GM23338 (cell line): Measurements from ENCODE around the gene ATXN7.

Experiments
- EZH2 ChIP-seq: fragments of 200-600 bp; sonication (generic); IDR thresholded peaks from one replicate; pipeline ENCODE4 v1.8.0; 2017; ENCODE audit warnings: antibody characterized with exemption, mild to moderate bottlenecking, low read depth; ENCODE audit not compliant: unreplicated experiment
- EZH2phosphoT487 ChIP-seq: fragments of 200-600 bp; sonication (generic); IDR thresholded peaks from one replicate; pipeline ENCODE4 v1.8.1; 2018; ENCODE audit warnings: antibody characterized with exemption; ENCODE audit not compliant: unreplicated experiment
- JUNB ChIP-seq: IDR thresholded peaks from one replicate; pipeline ENCODE4 v1.6.1; 2016; ENCODE audit warnings: antibody characterized with exemption; ENCODE audit not compliant: unreplicated experiment
- POLR2AphosphoS5 ChIP-seq: IDR thresholded peaks from 2 replicates; pipeline ENCODE4 v1.6.1; 2016; ENCODE audit warnings: antibody characterized with exemption, low read depth
- ZNF331 ChIP-seq: fragments of 250-450 bp; sonication (Bioruptor Pico); IDR thresholded peaks from 2 replicates; pipeline ENCODE4 v1.5.0; 2020; ENCODE audit warnings: low read depth, mild to moderate bottlenecking, moderate library complexity
- TF ChIP-seq, protein P1 (sequence below), 2 experiments: fragments of 200-600 bp in 1 of 2; sonication (generic) in 1 of 2; conservative IDR thresholded peaks; 2 replicates each; pipeline versions ENCODE4 v1.5.1 to v1.6.1; 2016 to 2017; ENCODE audit warnings: antibody characterized with exemption in 2 of 2, low read depth in 2 of 2, mild to moderate bottlenecking in 2 of 2, moderate library complexity in 1 of 2
- TF ChIP-seq, protein P2 (sequence below): IDR thresholded peaks from one replicate; pipeline ENCODE4 v1.6.1; 2018; ENCODE audit warnings: antibody characterized with exemption; ENCODE audit not compliant: unreplicated experiment
- TF ChIP-seq, protein P3 (sequence below): IDR thresholded peaks from 2 replicates; pipeline ENCODE4 v1.6.1; 2016; ENCODE audit warnings: antibody characterized with exemption

DNA sequence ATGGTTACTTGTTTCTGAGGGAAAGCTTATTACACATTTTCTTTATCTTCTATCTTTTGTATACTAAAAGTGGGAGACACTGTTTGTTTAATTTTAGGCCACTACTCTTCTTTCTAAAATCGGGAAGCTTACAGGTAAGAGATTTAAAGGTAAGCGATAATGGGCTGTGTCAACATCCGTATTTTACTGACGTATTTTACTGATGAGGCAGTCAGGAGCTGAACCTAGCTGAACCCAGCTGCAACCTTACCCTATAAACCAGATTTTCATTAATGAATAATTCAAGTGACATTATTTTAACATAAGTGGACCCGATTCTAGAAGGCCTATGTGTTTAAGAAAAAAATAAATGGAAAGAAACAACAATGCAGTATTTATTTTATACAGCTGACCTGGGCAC, 146.5 kb downstream of the ATXN7 start:
- TF ChIP-seq, protein P1, sequence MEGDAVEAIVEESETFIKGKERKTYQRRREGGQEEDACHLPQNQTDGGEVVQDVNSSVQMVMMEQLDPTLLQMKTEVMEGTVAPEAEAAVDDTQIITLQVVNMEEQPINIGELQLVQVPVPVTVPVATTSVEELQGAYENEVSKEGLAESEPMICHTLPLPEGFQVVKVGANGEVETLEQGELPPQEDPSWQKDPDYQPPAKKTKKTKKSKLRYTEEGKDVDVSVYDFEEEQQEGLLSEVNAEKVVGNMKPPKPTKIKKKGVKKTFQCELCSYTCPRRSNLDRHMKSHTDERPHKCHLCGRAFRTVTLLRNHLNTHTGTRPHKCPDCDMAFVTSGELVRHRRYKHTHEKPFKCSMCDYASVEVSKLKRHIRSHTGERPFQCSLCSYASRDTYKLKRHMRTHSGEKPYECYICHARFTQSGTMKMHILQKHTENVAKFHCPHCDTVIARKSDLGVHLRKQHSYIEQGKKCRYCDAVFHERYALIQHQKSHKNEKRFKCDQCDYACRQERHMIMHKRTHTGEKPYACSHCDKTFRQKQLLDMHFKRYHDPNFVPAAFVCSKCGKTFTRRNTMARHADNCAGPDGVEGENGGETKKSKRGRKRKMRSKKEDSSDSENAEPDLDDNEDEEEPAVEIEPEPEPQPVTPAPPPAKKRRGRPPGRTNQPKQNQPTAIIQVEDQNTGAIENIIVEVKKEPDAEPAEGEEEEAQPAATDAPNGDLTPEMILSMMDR (conservative IDR thresholded peaks at IDR 0.05; ENCODE audit: low read depth in 2 of 2) = no peak
- no peak for TF ChIP-seq POLR2AphosphoS5
- TF ChIP-seq EZH2 = no peak
- TF ChIP-seq, protein P2, sequence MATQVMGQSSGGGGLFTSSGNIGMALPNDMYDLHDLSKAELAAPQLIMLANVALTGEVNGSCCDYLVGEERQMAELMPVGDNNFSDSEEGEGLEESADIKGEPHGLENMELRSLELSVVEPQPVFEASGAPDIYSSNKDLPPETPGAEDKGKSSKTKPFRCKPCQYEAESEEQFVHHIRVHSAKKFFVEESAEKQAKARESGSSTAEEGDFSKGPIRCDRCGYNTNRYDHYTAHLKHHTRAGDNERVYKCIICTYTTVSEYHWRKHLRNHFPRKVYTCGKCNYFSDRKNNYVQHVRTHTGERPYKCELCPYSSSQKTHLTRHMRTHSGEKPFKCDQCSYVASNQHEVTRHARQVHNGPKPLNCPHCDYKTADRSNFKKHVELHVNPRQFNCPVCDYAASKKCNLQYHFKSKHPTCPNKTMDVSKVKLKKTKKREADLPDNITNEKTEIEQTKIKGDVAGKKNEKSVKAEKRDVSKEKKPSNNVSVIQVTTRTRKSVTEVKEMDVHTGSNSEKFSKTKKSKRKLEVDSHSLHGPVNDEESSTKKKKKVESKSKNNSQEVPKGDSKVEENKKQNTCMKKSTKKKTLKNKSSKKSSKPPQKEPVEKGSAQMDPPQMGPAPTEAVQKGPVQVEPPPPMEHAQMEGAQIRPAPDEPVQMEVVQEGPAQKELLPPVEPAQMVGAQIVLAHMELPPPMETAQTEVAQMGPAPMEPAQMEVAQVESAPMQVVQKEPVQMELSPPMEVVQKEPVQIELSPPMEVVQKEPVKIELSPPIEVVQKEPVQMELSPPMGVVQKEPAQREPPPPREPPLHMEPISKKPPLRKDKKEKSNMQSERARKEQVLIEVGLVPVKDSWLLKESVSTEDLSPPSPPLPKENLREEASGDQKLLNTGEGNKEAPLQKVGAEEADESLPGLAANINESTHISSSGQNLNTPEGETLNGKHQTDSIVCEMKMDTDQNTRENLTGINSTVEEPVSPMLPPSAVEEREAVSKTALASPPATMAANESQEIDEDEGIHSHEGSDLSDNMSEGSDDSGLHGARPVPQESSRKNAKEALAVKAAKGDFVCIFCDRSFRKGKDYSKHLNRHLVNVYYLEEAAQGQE = no peak
- no peak for TF ChIP-seq ZNF331
- no peak for TF ChIP-seq EZH2phosphoT487
- TF ChIP-seq, protein P3, sequence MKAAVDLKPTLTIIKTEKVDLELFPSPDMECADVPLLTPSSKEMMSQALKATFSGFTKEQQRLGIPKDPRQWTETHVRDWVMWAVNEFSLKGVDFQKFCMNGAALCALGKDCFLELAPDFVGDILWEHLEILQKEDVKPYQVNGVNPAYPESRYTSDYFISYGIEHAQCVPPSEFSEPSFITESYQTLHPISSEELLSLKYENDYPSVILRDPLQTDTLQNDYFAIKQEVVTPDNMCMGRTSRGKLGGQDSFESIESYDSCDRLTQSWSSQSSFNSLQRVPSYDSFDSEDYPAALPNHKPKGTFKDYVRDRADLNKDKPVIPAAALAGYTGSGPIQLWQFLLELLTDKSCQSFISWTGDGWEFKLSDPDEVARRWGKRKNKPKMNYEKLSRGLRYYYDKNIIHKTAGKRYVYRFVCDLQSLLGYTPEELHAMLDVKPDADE = no peak
- no peak for TF ChIP-seq JUNB
